GM23338 (cell line): Measurements from ENCODE around the gene CDH4.

Experiments
- CTCF ChIP-seq, 2 experiments: fragments of 200-600 bp in 1 of 2; sonication (generic) in 1 of 2; conservative IDR thresholded peaks; 2 replicates each; pipeline versions ENCODE4 v1.5.1 to v1.6.1; 2016 to 2017; ENCODE audit warnings: antibody characterized with exemption in 2 of 2, low read depth in 2 of 2, mild to moderate bottlenecking in 2 of 2, moderate library complexity in 1 of 2
- ETS1 ChIP-seq: IDR thresholded peaks from 2 replicates; pipeline ENCODE4 v1.6.1; 2016; ENCODE audit warnings: antibody characterized with exemption
- EZH2 ChIP-seq: fragments of 200-600 bp; sonication (generic); IDR thresholded peaks from one replicate; pipeline ENCODE4 v1.8.0; 2017; ENCODE audit warnings: antibody characterized with exemption, mild to moderate bottlenecking, low read depth; ENCODE audit not compliant: unreplicated experiment
- EZH2phosphoT487 ChIP-seq: fragments of 200-600 bp; sonication (generic); IDR thresholded peaks from one replicate; pipeline ENCODE4 v1.8.1; 2018; ENCODE audit warnings: antibody characterized with exemption; ENCODE audit not compliant: unreplicated experiment
- JUNB ChIP-seq: IDR thresholded peaks from one replicate; pipeline ENCODE4 v1.6.1; 2016; ENCODE audit warnings: antibody characterized with exemption; ENCODE audit not compliant: unreplicated experiment
- POLR2AphosphoS5 ChIP-seq: IDR thresholded peaks from 2 replicates; pipeline ENCODE4 v1.6.1; 2016; ENCODE audit warnings: antibody characterized with exemption, low read depth
- STAT1 ChIP-seq: IDR thresholded peaks from one replicate; pipeline ENCODE4 v1.6.1; 2016; ENCODE audit warnings: antibody characterized with exemption; ENCODE audit not compliant: unreplicated experiment
- ZNF114 ChIP-seq: fragments of 250-450 bp; sonication (Bioruptor Pico); IDR thresholded peaks from 2 replicates; pipeline ENCODE4 v1.5.0; 2020; ENCODE audit warnings: mild to moderate bottlenecking, moderate library complexity
- TF ChIP-seq, protein P1 (sequence below): IDR thresholded peaks from one replicate; pipeline ENCODE4 v1.6.1; 2018; ENCODE audit warnings: antibody characterized with exemption; ENCODE audit not compliant: unreplicated experiment

DNA sequence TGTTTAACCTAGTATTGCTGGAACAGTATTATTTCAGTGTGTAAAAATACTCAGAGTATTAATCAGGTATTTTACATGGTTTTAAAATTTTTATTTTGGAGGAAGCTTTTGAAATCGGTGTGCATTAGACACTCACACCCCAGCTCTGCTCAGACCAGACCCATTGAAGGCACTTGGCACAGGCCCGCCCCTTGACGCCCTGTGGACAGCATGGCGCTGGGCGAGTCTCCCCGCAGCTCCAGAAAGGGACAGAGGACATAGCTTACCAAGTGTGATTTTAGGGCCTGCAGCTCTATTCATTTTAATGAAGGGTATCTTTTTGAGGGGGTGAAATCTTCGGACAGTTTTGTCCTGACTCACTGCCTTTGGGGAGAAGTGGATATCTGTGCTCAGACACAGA, 164.5 kb downstream of the CDH4 start:
- no peak for TF ChIP-seq CTCF (conservative IDR thresholded peaks at IDR 0.05; ENCODE audit: low read depth in 2 of 2)
- no peak for TF ChIP-seq JUNB
- TF ChIP-seq, protein P1, sequence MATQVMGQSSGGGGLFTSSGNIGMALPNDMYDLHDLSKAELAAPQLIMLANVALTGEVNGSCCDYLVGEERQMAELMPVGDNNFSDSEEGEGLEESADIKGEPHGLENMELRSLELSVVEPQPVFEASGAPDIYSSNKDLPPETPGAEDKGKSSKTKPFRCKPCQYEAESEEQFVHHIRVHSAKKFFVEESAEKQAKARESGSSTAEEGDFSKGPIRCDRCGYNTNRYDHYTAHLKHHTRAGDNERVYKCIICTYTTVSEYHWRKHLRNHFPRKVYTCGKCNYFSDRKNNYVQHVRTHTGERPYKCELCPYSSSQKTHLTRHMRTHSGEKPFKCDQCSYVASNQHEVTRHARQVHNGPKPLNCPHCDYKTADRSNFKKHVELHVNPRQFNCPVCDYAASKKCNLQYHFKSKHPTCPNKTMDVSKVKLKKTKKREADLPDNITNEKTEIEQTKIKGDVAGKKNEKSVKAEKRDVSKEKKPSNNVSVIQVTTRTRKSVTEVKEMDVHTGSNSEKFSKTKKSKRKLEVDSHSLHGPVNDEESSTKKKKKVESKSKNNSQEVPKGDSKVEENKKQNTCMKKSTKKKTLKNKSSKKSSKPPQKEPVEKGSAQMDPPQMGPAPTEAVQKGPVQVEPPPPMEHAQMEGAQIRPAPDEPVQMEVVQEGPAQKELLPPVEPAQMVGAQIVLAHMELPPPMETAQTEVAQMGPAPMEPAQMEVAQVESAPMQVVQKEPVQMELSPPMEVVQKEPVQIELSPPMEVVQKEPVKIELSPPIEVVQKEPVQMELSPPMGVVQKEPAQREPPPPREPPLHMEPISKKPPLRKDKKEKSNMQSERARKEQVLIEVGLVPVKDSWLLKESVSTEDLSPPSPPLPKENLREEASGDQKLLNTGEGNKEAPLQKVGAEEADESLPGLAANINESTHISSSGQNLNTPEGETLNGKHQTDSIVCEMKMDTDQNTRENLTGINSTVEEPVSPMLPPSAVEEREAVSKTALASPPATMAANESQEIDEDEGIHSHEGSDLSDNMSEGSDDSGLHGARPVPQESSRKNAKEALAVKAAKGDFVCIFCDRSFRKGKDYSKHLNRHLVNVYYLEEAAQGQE, result no peak
- TF ChIP-seq EZH2phosphoT487, result no peak
- TF ChIP-seq POLR2AphosphoS5, result no peak
- TF ChIP-seq ZNF114 (CRISPR knock-in tag), result no peak
- no peak for TF ChIP-seq EZH2
- TF ChIP-seq ETS1, result no peak
- TF ChIP-seq STAT1, result no peak
